DND-41 (cell line): Measurements from ENCODE around the gene SOX4.

ENCODE experiments used
- CTCF ChIP-seq: IDR thresholded peaks from 2 replicates; pipeline ENCODE4 v1.5.1; 2012; ENCODE audit warnings: borderline replicate concordance, low read length, moderate library complexity, mild to moderate bottlenecking; ENCODE audit not compliant: poor library complexity, severe bottlenecking; ENCODE audit errors: extremely low read depth
- EZH2 ChIP-seq: IDR thresholded peaks from 3 replicates; pipeline ENCODE4 v1.6.1; 2012; ENCODE audit warnings: borderline replicate concordance, low read depth, mild to moderate bottlenecking, moderate library complexity, low read length, inconsistent platforms; ENCODE audit not compliant: severe bottlenecking

GRCh38 chr6:21608601-21609000, 15.1 kb downstream of the SOX4 start:
- TF ChIP-seq CTCF (no peak), EZH2 (no peak)
